Adrenal gland (tissue), 5 donors: ENCODE measurements around the gene ASB2.

Experiments
- CTCF ChIP-seq, 6 experiments: fragments of 450-650 bp in 4 of 6; fragments of 200-600 bp in 2 of 6; sonication (generic) in 1 of 6; IDR thresholded peaks; 1 replicate in 5 of 6; 2 replicates in 1 of 6; pipeline versions ENCODE4 v1.5.1 to v1.8.0; 2016 to 2021; ENCODE audit warnings: antibody characterized with exemption in 6 of 6, mild to moderate bottlenecking in 2 of 6, moderate library complexity in 1 of 6
- POLR2A ChIP-seq, 2 donors: fragments of 450-650 bp; IDR thresholded peaks; one replicate each; pipeline ENCODE4 v1.6.1; 2017; ENCODE audit warnings: antibody characterized with exemption in 2 of 2, mild to moderate bottlenecking in 2 of 2, moderate library complexity in 1 of 2
- donor health status: DM: no; HTN: no; CAD: no.

- no peak for TF ChIP-seq POLR2A (IDR thresholded peaks at IDR 0.05)
- no peak for TF ChIP-seq CTCF (IDR thresholded peaks at IDR 0.05)
Observed at GRCh38 chr14:94024549-94024948, 48.2 kb upstream of the ASB2 start.
